Breast epithelium (tissue), 4 donors: Measurements from ENCODE around the gene PGS1. TPM values are rescaled to one million over a fixed set of nuclear protein-coding genes. Genes with fewer than 3 reads are reported as not detected.

Experiments used
- DNase-seq, 2 donors: peaks; one replicate each; pipeline ENCODE4 v3.0.0-alpha.2; 2019; ENCODE audit warnings: low spot score in 2 of 2
- H3K27ac ChIP-seq, 2 donors: fragments of 200-600 bp; sonication (generic) in 1 of 2; one replicate each; pipeline ENCODE4 v1.5.1; 2016 to 2019; ENCODE audit warnings: mild to moderate bottlenecking in 1 of 2
- H3K27me3 ChIP-seq, 2 donors: fragments of 200-600 bp; sonication (generic) in 1 of 2; one replicate each; pipeline versions ENCODE4 v1.5.1 to v1.6.0; 2017 to 2019; ENCODE audit warnings: control low read depth in 1 of 2, mild to moderate bottlenecking in 1 of 2
- H3K36me3 ChIP-seq: fragments of 200-600 bp; one replicate; pipeline ENCODE4 v1.5.1; 2019
- H3K4me1 ChIP-seq, 2 donors: fragments of 200-600 bp; sonication (generic); one replicate each; pipeline ENCODE4 v1.5.1; 2016 to 2019; ENCODE audit warnings: control low read depth in 1 of 2
- H3K4me3 ChIP-seq, 3 donors: fragments of 200-600 bp; sonication (generic); 1 replicate in 2 of 3; 2 replicates in 1 of 3; pipeline ENCODE4 v1.5.1; 2016 to 2019; ENCODE audit warnings: mild to moderate bottlenecking in 3 of 3, moderate library complexity in 2 of 3
- H3K9me3 ChIP-seq, 2 donors: fragments of 200-600 bp; sonication (generic) in 1 of 2; one replicate each; pipeline ENCODE4 v1.5.1; 2016 to 2019; ENCODE audit warnings: control low read depth in 1 of 2
- CTCF ChIP-seq, 3 donors: fragments of 450-650 bp; IDR thresholded peaks; one replicate each; pipeline ENCODE4 v1.5.1; 2016 to 2017; ENCODE audit warnings: antibody characterized with exemption in 3 of 3, mild to moderate bottlenecking in 3 of 3, moderate library complexity in 3 of 3
- POLR2A ChIP-seq: fragments of 450-650 bp; IDR thresholded peaks from one replicate; pipeline ENCODE4 v1.6.1; 2016; ENCODE audit warnings: antibody characterized with exemption, mild to moderate bottlenecking, moderate library complexity
- POLR2AphosphoS5 ChIP-seq, 3 donors: sonication (generic); formaldehyde crosslinking; IDR thresholded peaks; one replicate each; pipeline ENCODE4 v1.6.1; 2017; ENCODE audit warnings: antibody characterized with exemption in 3 of 3
- intact Hi-C: fragments of 100-400 bp; cut with DNase I; formaldehyde crosslinking; loops from one replicate; pipeline ENCODE4 v1.15.1; 2023; ENCODE audit warnings: low total_unique reads
- total RNA-seq, 3 donors: library from RNA; depleted of rRNA; stranded (reverse); fragments of >200 nt; gene quantifications; one replicate each; pipeline ENCODE4 v1.1.0, GENCODE V29; 2016

The PGS1 gene
- total RNA-seq, 3 donors from 2014 or later = 33.9 to 58.7 (median 50.2) TPM

- no peak overlapping the region for H3K4me3 ChIP-seq
- no peaks in the 10 kb centered on the region for H3K27me3 ChIP-seq
- TF ChIP-seq POLR2A = no peak
- no peak for TF ChIP-seq CTCF (IDR thresholded peaks at IDR 0.05)
- TF ChIP-seq POLR2AphosphoS5 (IDR thresholded peaks at IDR 0.05) = no peak
- no peak for DNase-seq
- H3K9me3 ChIP-seq = no peaks in the 10 kb centered on the region
- H3K4me1 ChIP-seq = no peaks in the 10 kb centered on the region
- no peaks in the 10 kb centered on the region for H3K36me3 ChIP-seq
- H3K27ac ChIP-seq = peak overlapping the region; percentile 73 to 94
- intact Hi-C loops = no loop called here
These were observed 39.1 kb downstream of the PGS1 start for GRCh38 chr17:78417531-78417909.

- Histone ChIP-seq H3K36me3 (no peaks in the 10 kb centered on the region), H3K9me3 (no peaks in the 10 kb centered on the region), H3K27me3 (no peaks in the 10 kb centered on the region), H3K27ac (no peak overlapping the region), H3K4me1 (no peaks in the 10 kb centered on the region), H3K4me3 (no peak overlapping the region)
- intact Hi-C loops = no loop called here
- DNase-seq = no peak
- no peak for TF ChIP-seq CTCF (IDR thresholded peaks at IDR 0.05)
- TF ChIP-seq POLR2A = no peak
- no peak for TF ChIP-seq POLR2AphosphoS5 (IDR thresholded peaks at IDR 0.05)
These were observed 40.0 kb downstream of the PGS1 start for GRCh38 chr17:78418326-78419026.

- intact Hi-C loops = loop anchor here (10.0 kb wide), 1 partner anchor 135 kb away; no protein-coding TSS in a partner anchor
- H3K36me3 ChIP-seq = no peaks in the 10 kb centered on the region
- H3K27ac ChIP-seq = peak overlapping the region; percentile 29 to 79
- no peaks in the 10 kb centered on the region for H3K4me1 ChIP-seq
- H3K4me3 ChIP-seq = peak overlapping the region in 1 of 3 donors; percentile 15
- no peaks in the 10 kb centered on the region for H3K9me3 ChIP-seq
- TF ChIP-seq CTCF (IDR thresholded peaks at IDR 0.05) = no peak
- H3K27me3 ChIP-seq = no peaks in the 10 kb centered on the region
- no peak for DNase-seq
These were observed 41.7 kb downstream of the PGS1 start for GRCh38 chr17:78419970-78420815.

- H3K27ac ChIP-seq = peak overlapping the region in 1 of 2 donors; percentile 8
- no peaks in the 10 kb centered on the region for H3K27me3 ChIP-seq
- no peak for TF ChIP-seq POLR2AphosphoS5 (IDR thresholded peaks at IDR 0.05)
- no peaks in the 10 kb centered on the region for H3K4me1 ChIP-seq
- intact Hi-C loops = loop anchor here (10.0 kb wide), 1 partner anchor 136 kb away; no protein-coding TSS in a partner anchor
- no peak for DNase-seq
- H3K9me3 ChIP-seq = no peaks in the 10 kb centered on the region
- no peak overlapping the region for H3K4me3 ChIP-seq
- no peaks in the 10 kb centered on the region for H3K36me3 ChIP-seq
These were observed 42.7 kb downstream of the PGS1 start for GRCh38 chr17:78421084-78421533.

- TF ChIP-seq POLR2A = no peak
- no peak for TF ChIP-seq POLR2AphosphoS5 (IDR thresholded peaks at IDR 0.05)
- TF ChIP-seq CTCF (IDR thresholded peaks at IDR 0.05) = peak; percentile 83 to 98 (median 97)
These were observed 43.3 kb downstream of the PGS1 start for GRCh38 chr17:78421534-78422266.

More at GRCh38 chr17:78421534-78422266, 43.3 kb downstream of the PGS1 start:
- DNase-seq = peak; percentile 60 to 77
- Histone ChIP-seq H3K27me3 (no peaks in the 10 kb centered on the region), H3K4me3 (no peak overlapping the region), H3K27ac (peak overlapping the region; percentile 8 to 38), H3K9me3 (no peaks in the 10 kb centered on the region), H3K36me3 (no peaks in the 10 kb centered on the region), H3K4me1 (no peaks in the 10 kb centered on the region)
- intact Hi-C loops = loop anchor here (10.0 kb wide), 1 partner anchor 137 kb away; no protein-coding TSS in a partner anchor
